GM12874 (cell line): ENCODE results near the gene MAGI2.

Experiments used
- TF ChIP-seq, protein P1 (sequence below): IDR thresholded peaks from 2 replicates; pipeline ENCODE4 v1.5.1; 2011; ENCODE audit warnings: low read depth, mild to moderate bottlenecking, control low read depth, low read length, moderate library complexity; ENCODE audit not compliant: insufficient read depth

The MAGI2 gene

DNA sequence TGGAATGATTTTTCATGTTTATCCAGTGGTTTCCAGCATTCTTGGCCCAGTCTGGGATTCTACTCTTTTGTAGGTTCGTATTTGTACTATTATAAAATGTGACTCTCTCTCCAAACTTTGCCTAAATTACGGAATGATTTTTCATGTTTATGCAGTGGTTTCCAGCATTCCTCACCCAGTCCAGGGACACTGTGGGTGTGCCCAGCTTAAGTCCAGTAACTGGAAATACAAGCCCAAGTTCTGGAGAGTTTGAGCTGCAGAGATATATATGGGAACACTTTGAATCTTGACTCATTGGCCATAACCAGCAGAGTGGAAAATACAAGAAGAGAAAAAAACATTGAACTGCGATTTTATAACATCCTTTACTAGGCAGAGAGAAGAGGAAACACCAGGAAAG lies 5.9 kb upstream of the MAGI2 start:
- TF ChIP-seq, protein P1, sequence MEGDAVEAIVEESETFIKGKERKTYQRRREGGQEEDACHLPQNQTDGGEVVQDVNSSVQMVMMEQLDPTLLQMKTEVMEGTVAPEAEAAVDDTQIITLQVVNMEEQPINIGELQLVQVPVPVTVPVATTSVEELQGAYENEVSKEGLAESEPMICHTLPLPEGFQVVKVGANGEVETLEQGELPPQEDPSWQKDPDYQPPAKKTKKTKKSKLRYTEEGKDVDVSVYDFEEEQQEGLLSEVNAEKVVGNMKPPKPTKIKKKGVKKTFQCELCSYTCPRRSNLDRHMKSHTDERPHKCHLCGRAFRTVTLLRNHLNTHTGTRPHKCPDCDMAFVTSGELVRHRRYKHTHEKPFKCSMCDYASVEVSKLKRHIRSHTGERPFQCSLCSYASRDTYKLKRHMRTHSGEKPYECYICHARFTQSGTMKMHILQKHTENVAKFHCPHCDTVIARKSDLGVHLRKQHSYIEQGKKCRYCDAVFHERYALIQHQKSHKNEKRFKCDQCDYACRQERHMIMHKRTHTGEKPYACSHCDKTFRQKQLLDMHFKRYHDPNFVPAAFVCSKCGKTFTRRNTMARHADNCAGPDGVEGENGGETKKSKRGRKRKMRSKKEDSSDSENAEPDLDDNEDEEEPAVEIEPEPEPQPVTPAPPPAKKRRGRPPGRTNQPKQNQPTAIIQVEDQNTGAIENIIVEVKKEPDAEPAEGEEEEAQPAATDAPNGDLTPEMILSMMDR = no peak

DNA sequence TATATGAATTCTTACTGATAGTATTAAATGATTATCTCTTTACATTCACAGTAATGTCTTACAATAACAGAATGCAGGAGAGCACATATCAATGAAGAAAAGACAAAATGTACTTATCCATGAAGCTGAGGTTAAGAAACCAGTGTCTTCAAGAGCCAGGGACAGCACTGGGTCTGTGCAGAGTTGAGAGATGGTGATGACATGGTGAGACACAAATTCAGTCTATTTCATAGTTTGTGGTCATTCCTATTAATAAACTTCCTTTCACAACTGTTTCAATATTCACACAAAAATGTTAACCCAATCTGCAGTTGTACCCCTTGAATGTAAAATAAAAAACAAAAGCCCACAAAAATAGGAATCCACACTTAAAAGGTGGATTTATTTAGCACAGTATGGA lies 5.3 kb upstream of the MAGI2 start:
- TF ChIP-seq, protein P1 = no peak

DNA sequence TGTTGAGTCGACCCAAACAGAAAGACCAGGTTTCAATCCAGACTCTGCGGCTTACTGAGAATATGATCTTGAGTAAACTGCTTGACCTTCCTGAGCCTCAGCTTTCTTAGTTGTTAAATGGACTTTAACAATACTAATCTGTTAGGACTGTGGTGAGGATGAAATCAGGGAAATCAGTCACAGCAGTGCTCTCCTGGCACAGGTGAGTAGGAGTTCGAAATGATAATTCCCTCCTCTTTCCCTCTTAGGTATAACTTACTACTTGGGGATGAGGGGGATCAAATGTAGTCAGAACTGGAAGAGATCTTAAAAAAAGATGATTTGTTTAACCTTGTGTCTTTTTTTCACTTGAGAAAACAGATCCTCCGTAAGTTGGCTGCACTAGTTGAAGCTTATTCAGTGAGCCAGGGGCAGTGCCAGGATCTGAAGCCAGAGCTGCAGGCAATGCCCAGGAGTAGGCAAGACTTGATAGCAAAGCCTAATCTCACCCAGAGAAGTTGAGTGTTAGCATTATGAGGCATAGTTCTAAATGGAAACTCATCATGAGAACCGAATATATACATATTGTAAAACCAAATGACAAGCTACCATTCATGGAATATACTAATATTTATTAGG lies 1.8 kb upstream of the MAGI2 start:
- TF ChIP-seq, protein P1 = no peak

DNA sequence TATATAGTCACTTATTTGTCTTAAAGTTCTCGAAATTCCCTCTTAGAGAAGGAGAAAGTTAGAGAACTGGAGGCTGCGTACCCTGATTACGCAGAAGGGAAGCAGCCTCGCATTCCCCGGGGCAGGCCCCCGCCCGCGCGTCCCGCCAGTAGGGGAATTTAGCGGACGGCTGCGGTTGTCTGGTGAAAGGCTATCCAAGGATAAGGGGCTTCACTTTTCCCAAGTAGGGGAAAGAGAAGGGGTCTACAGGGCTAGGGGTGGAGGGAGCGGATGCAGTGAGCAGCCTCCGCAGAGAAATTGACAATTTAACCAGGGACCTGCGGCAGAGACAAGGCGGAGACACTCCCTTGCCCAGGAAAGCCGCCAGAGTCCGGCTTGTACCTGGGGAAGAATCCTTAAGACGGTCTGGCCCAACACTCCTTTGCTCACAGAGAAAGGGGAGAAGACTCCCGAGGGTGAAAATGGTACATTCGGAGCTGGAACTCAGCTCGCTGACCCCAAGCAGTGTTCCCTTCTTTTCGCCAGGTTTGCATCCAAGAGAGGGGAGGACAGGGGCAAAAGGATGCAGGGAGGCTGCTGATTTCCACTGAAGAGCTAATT lies 994 bp upstream of the MAGI2 start:
- TF ChIP-seq, protein P1 = no peak

DNA sequence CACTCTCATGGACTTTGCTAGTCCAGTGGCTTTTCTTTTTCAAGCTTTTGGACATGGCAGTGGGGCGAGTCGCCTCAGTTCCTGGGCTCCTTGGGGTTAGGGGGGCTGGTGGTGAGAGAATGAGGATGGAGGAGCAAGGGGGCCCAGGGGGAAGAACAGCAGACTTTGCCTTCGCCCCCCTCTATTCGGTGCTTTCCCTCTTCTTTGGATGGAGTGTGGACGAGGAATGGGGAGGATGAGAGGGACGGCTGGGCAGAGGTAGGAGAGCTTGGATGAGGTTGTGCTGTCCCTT lies 255 bp downstream of the MAGI2 start:
- TF ChIP-seq, protein P1 = no peak

DNA sequence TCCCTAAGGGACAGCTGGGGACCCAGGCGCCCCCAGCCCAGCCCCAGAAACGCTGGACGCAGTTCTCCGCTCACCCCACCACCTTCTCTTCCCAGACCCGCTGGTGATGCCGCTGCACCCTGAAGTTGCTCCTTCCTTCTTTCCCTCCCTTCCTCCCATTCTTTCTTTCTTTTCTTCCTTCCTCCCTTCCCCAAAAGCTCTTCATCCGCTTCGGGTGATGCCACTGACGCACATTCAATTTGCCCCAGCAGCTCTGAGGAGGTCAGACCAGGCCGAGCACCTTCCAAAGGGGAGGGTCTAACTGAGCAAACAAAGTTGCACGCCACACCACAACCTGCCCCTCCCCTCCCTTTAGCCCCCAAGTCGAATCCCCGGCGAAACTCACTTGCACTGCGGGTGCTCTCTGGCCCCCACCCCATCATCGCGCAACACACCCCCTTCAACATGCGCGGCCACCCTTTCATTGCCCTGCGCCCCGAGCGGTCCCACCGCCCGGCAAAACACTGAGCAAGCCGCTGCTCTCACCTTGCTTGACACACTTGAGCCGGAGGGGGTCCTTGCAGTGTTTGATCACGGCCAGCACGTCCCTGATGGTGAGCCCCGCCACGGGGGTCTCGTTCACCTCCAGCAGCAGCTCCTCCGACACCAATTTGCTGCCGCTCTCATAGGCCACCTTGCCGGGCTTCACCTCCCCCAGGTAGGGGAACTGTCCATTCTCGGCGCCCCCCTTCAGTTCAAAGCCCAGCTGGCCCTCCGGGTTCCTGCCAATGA lies 787 bp downstream of the MAGI2 start:
- TF ChIP-seq, protein P1 = no peak

DNA sequence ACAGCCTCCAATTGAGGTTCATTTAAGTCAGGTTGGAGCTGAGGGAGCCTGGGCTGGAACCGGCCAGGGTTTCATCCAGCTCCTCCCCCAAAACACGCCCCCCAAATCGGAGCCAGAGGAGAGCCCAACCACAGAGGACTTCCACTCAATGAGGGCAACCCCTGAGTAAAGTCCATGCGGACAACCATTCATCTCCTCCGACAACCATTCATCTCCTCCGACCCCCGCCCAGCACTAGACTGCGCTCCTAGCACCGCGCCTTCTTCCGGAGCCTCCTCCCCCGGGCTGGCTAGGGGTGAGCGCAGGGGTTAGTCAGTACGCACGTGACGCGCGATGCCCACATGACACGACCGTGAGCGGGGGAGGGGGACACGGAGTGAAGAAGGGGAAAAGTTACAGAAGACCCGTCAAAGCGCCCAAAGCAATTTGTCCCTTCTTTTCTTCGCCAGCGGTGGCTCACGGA lies 1.4 kb downstream of the MAGI2 start:
- TF ChIP-seq, protein P1 = no peak
